GM23248 (cell line): ENCODE data around the gene TTC28. TPM values are rescaled to one million over a fixed set of nuclear protein-coding genes. Genes with fewer than 3 reads are reported as not detected.

ENCODE experiments used
- DNase-seq: peaks from one replicate; pipeline ENCODE4 v3.0.0-alpha.2; 2015
- H2AFZ ChIP-seq: fragments of 200-600 bp; sonication (generic); 2 replicates; pipeline ENCODE4 v1.6.1; 2016; ENCODE audit warnings: antibody characterized with exemption
- H3F3A ChIP-seq: fragments of 200-600 bp; sonication (generic); 2 replicates; pipeline ENCODE4 v1.6.1; 2016; ENCODE audit warnings: mild to moderate bottlenecking, antibody characterized with exemption, mixed run types; ENCODE audit not compliant: insufficient read depth
- H3K27ac ChIP-seq: fragments of 200-600 bp; sonication (generic); 2 replicates; pipeline ENCODE4 v1.5.1; 2016; ENCODE audit warnings: mild to moderate bottlenecking
- H3K27me3 ChIP-seq: fragments of 200-600 bp; sonication (generic); replicated peaks from 2 replicates; pipeline ENCODE4 v1.6.1; 2016; ENCODE audit warnings: mild to moderate bottlenecking; ENCODE audit not compliant: insufficient read depth
- H3K36me3 ChIP-seq: fragments of 200-600 bp; sonication (generic); 2 replicates; pipeline ENCODE4 v1.6.1; 2016; ENCODE audit warnings: low read depth, mild to moderate bottlenecking
- H3K4me1 ChIP-seq: fragments of 200-600 bp; sonication (generic); 2 replicates; pipeline ENCODE4 v1.6.1; 2016; ENCODE audit warnings: mild to moderate bottlenecking; ENCODE audit not compliant: insufficient read depth
- H3K4me2 ChIP-seq: fragments of 200-600 bp; sonication (generic); one replicate; pipeline ENCODE4 v1.6.1; 2016; ENCODE audit warnings: mild to moderate bottlenecking; ENCODE audit not compliant: unreplicated experiment
- H3K4me3 ChIP-seq: fragments of 200-600 bp; sonication (generic); 2 replicates; pipeline ENCODE4 v1.5.1; 2016; ENCODE audit warnings: mild to moderate bottlenecking
- H3K79me2 ChIP-seq: fragments of 200-600 bp; sonication (generic); 2 replicates; pipeline ENCODE4 v1.6.1; 2016; ENCODE audit warnings: mild to moderate bottlenecking; ENCODE audit not compliant: insufficient read depth
- H3K9ac ChIP-seq: fragments of 200-600 bp; sonication (generic); 2 replicates; pipeline ENCODE4 v1.6.1; 2016; ENCODE audit warnings: mild to moderate bottlenecking
- H3K9me2 ChIP-seq: fragments of 200-600 bp; sonication (generic); 2 replicates; pipeline ENCODE4 v1.6.1; 2016; ENCODE audit warnings: mixed run types, mild to moderate bottlenecking, moderate library complexity; ENCODE audit not compliant: insufficient read depth
- H3K9me3 ChIP-seq: fragments of 200-600 bp; sonication (generic); one replicate; pipeline ENCODE4 v1.6.1; 2017; ENCODE audit warnings: low read depth
- H4K20me1 ChIP-seq: fragments of 200-600 bp; sonication (generic); 2 replicates; pipeline ENCODE4 v1.6.0; 2016; ENCODE audit not compliant: insufficient read depth
- EZH2 ChIP-seq: fragments of 200-600 bp; sonication (generic); IDR thresholded peaks from 2 replicates; pipeline ENCODE4 v1.6.1; 2018; ENCODE audit warnings: antibody characterized with exemption, mild to moderate bottlenecking; ENCODE audit not compliant: insufficient read depth, poor library complexity, severe bottlenecking
- EZH2phosphoT487 ChIP-seq: fragments of 200-600 bp; sonication (generic); IDR thresholded peaks from 2 replicates; pipeline ENCODE4 v1.6.1; 2018; ENCODE audit warnings: antibody characterized with exemption, moderate library complexity, mild to moderate bottlenecking, low read depth; ENCODE audit not compliant: insufficient read depth
- WGBS, 2 experiments: methylation state at CpG; one replicate each; pipeline ENCODE4 v1.1.6; 2015 to 2017; ENCODE audit warnings: low lambda C conversion rate in 2 of 2, low coverage in 1 of 2; ENCODE audit errors: missing lambda C conversion rate in 2 of 2; 5-methylcytosine and 5-hydroxymethylcytosine counted together
- in situ Hi-C: fragments of 300-500 bp; cut with MboI; formaldehyde crosslinking; loops from 2 replicates; pipeline ENCODE4 v1.15.0; 2020
- polyA plus RNA-seq: library from polyadenylated mRNA; unstranded; fragments of >200 nt; fragmentation: Nextera tagmentation; extraction: Ambion mirVana; gene quantifications from 2 replicates; pipeline ENCODE4 v1.2.1, GENCODE V29; 2016
- total RNA-seq: library from RNA; depleted of rRNA; stranded (reverse); fragments of >200 nt; shearing (Covaris generic); gene quantifications from 2 replicates; pipeline ENCODE4 v1.2.3, GENCODE V29; 2014

The TTC28 gene
- total and polyA plus RNA-seq, 2 experiments from 2014 or later = 12.5 to 41.9 TPM

- Histone ChIP-seq H3K4me3 (no peak overlapping the region), H3K9ac (no peak overlapping the region), H3K4me1 (no peaks in the 10 kb centered on the region; the same call in 1 of the 2 replicates), H3K79me2 (peaks cover 71% of the 10 kb centered on the region), H3K4me2 (no peak overlapping the region), H4K20me1 (no peaks in the 10 kb centered on the region), H3K36me3 (no peaks in the 10 kb centered on the region), H3K27ac (no peak overlapping the region), H3K9me2 (no peaks in the 10 kb centered on the region), H3K27me3 (no peaks in the 10 kb centered on the region), H2AFZ (no peak overlapping the region), H3F3A (peaks cover under 1% of the 10 kb centered on the region; the same call in 1 of the 2 replicates), H3K9me3 (no peaks in the 10 kb centered on the region)
- DNase-seq = no peak
- TF ChIP-seq EZH2 (no peak), EZH2phosphoT487 (no peak)
- WGBS, 2 experiments = 95 to 96% methylated on average over 5 of the region's 5 CpGs
- in situ Hi-C loops = no loop called here
Measured at GRCh38 chr22:28402539-28402938, 277.1 kb downstream of the TTC28 start.

DNA sequence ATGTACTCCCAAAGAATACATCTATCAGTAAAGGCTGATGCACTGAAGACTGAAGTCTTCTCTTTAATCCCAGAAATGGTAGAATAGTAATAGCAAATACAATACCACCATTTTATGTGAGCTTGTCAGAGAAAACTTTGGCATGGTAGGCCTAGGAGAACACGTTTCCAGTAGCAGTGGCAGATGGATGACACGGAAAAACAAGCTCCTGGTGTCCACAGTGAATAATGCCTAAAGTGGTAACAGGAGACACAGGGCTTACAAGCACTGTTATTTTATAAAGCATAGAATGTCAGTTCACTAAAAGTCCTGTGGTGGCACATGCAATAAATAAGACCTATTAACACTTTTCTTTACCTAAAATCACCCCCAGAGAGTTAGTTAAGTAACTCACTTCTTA lies 277.6 kb downstream of the TTC28 start:
- WGBS, 2 experiments = 82% methylated on average over 2 of the region's 2 CpGs
- Histone ChIP-seq H3K27ac (no peak overlapping the region), H3K4me1 (no peaks in the 10 kb centered on the region; the same call in 1 of the 2 replicates), H3K27me3 (no peaks in the 10 kb centered on the region), H3F3A (peaks cover 5% of the 10 kb centered on the region; the same call in 1 of the 2 replicates), H3K9ac (no peak overlapping the region), H3K4me2 (no peak overlapping the region), H2AFZ (no peak overlapping the region), H3K36me3 (no peaks in the 10 kb centered on the region), H3K9me3 (no peaks in the 10 kb centered on the region), H3K9me2 (no peaks in the 10 kb centered on the region), H4K20me1 (no peaks in the 10 kb centered on the region), H3K79me2 (peaks cover 71% of the 10 kb centered on the region), H3K4me3 (no peak overlapping the region)
- DNase-seq = no peak
- TF ChIP-seq EZH2phosphoT487 = no peak
- TF ChIP-seq EZH2 = no peak
- in situ Hi-C loops = no loop called here

- 94 to 97% methylated on average over 1 of the region's 1 CpG for WGBS, 2 experiments
- Histone ChIP-seq H3K9me3 (no peaks in the 10 kb centered on the region), H3K27ac (no peak overlapping the region), H3K27me3 (no peaks in the 10 kb centered on the region), H3K4me3 (no peak overlapping the region), H3K36me3 (no peaks in the 10 kb centered on the region), H3K79me2 (peaks cover 55% of the 10 kb centered on the region), H3K9ac (no peak overlapping the region), H3K4me2 (no peak overlapping the region), H4K20me1 (no peaks in the 10 kb centered on the region), H3F3A (peaks cover 23% of the 10 kb centered on the region), H3K4me1 (peaks cover 25% of the 10 kb centered on the region), H2AFZ (no peak overlapping the region), H3K9me2 (no peaks in the 10 kb centered on the region)
- in situ Hi-C loops = no loop called here
- no peak for TF ChIP-seq EZH2phosphoT487
- no peak for TF ChIP-seq EZH2
- no peak for DNase-seq
Measured at GRCh38 chr22:28398981-28399380, 280.7 kb downstream of the TTC28 start.

DNA sequence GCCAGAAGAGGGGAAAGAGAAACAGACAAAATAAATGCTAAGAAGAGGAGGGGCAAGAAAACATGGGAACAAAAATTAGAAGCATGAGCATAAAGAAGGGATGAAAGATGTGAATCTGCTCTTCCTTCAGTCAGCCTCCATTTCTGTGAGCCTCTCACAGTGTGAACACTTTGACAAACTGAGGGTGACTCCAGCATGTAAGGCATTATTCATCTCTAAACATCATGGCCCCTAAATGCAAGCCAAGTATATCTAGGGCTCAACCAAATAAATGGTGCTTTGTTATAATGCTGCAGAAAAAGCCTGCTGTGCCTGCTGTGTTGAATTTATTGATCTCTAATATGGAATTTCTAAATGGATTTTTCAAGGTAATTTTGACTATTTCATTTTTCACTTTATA lies 281.3 kb downstream of the TTC28 start:
- Histone ChIP-seq H4K20me1 (no peaks in the 10 kb centered on the region), H3K27ac (no peak overlapping the region), H3F3A (peaks cover 23% of the 10 kb centered on the region), H3K4me3 (no peak overlapping the region), H3K9me3 (no peaks in the 10 kb centered on the region), H3K9ac (no peak overlapping the region), H3K9me2 (no peaks in the 10 kb centered on the region), H3K79me2 (peaks cover 59% of the 10 kb centered on the region), H3K4me1 (peaks cover 25% of the 10 kb centered on the region), H3K36me3 (no peaks in the 10 kb centered on the region), H3K27me3 (no peaks in the 10 kb centered on the region), H2AFZ (no peak overlapping the region), H3K4me2 (no peak overlapping the region)
- DNase-seq = no peak
- in situ Hi-C loops = no loop called here
- no peak for TF ChIP-seq EZH2phosphoT487
- TF ChIP-seq EZH2 = no peak

GRCh38 chr22:28397306-28397705 lies 282.3 kb downstream of the TTC28 start:
- Histone ChIP-seq H3K36me3 (no peaks in the 10 kb centered on the region), H3K4me1 (peaks cover 25% of the 10 kb centered on the region), H3K9me3 (no peaks in the 10 kb centered on the region), H3K79me2 (peaks cover 65% of the 10 kb centered on the region), H2AFZ (no peak overlapping the region), H4K20me1 (no peaks in the 10 kb centered on the region), H3K4me3 (no peak overlapping the region), H3K4me2 (no peak overlapping the region), H3K27ac (no peak overlapping the region), H3K9ac (no peak overlapping the region), H3F3A (peaks cover 23% of the 10 kb centered on the region), H3K9me2 (no peaks in the 10 kb centered on the region), H3K27me3 (no peaks in the 10 kb centered on the region)
- WGBS, 2 experiments = 92 to 93% methylated on average over 4 of the region's 4 CpGs
- no peak for TF ChIP-seq EZH2phosphoT487
- TF ChIP-seq EZH2 = no peak
- in situ Hi-C loops = no loop called here
- DNase-seq = no peak
